Progenitor cell of endocrine pancreas (in vitro differentiated cells): ENCODE measurements around the gene SMAD3. TPM values are rescaled to one million over a fixed set of nuclear protein-coding genes. Genes with fewer than 3 reads are reported as not detected.

Source experiments
- DNase-seq: peaks from one replicate; pipeline ENCODE4 v3.0.0; 2021; ENCODE audit warnings: low spot score; ENCODE audit not compliant: unreplicated experiment
- H3K27ac Mint-ChIP-seq: 2 replicates; pipeline ENCODE4 v1.8.0; 2021; ENCODE audit warnings: mild to moderate bottlenecking, moderate library complexity, mixed read lengths
- H3K27me3 Mint-ChIP-seq: 2 replicates; pipeline ENCODE4 v1.8.0; 2021; ENCODE audit warnings: mixed read lengths
- H3K36me3 Mint-ChIP-seq: 2 replicates; pipeline ENCODE4 v1.8.0; 2022; ENCODE audit warnings: mixed read lengths; ENCODE audit not compliant: insufficient read depth
- H3K4me1 Mint-ChIP-seq: 2 replicates; pipeline ENCODE4 v1.8.0; 2021; ENCODE audit warnings: low read depth, mixed read lengths
- H3K4me3 Mint-ChIP-seq: 2 replicates; pipeline ENCODE4 v1.8.0; 2021; ENCODE audit warnings: low read depth, mild to moderate bottlenecking, moderate library complexity, mixed read lengths
- H3K9me3 Mint-ChIP-seq: 2 replicates; pipeline ENCODE4 v1.8.0; 2021; ENCODE audit warnings: low read depth, mixed read lengths
- CTCF ChIP-seq: fragments of 200-600 bp; sonication (generic); IDR thresholded peaks from one replicate; pipeline ENCODE4 v1.5.0; 2021; ENCODE audit warnings: antibody characterized with exemption, mild to moderate bottlenecking; ENCODE audit not compliant: unreplicated experiment
- total RNA-seq: library from RNA; stranded (reverse); gene quantifications from 2 replicates; pipeline ENCODE4 v1.2.1, GENCODE V29; 2021

SMAD3 gene
- total RNA-seq, 1 donor from 2014 or later = 51.3 TPM

DNA sequence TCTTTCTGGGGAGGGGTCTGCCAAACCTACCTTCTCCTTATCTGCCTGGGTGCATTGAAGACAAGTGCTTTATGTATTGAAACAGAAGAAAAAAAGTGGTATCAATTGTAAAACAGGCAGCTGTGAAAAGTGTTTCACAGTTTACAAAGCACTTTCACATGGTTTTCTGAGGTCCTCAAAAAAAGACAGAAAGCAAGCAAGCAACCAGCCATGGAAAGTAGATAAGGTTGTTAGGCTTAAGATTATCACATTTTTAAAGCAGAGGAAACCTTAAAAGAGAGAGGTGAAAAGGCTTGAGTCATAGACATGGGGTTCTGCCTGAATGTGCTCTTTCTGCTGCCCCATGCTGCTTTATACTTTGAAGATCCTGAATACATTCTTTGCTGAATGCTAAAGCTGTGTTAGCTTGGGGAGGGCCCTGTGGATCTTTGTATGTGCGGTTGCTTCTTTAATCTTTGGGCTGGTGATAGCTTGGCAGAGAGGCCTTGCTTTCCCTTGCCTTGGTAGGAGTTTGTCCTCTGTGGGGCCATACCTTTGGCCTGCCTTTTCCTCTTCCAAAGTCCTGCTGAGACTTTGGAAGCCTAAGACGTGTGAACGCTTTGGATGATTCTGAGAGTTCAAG is 2.6 kb downstream of the SMAD3 start:
- Mint-ChIP-seq H3K27ac (peak overlapping the region; percentile 93), H3K36me3 (peaks cover 4% of the 10 kb centered on the region), H3K4me1 (peaks cover 55% of the 10 kb centered on the region), H3K9me3 (no peaks in the 10 kb centered on the region), H3K27me3 (no peaks in the 10 kb centered on the region), H3K4me3 (peak overlapping the region; percentile 96)
- no peak for DNase-seq
- no peak for TF ChIP-seq CTCF

DNA sequence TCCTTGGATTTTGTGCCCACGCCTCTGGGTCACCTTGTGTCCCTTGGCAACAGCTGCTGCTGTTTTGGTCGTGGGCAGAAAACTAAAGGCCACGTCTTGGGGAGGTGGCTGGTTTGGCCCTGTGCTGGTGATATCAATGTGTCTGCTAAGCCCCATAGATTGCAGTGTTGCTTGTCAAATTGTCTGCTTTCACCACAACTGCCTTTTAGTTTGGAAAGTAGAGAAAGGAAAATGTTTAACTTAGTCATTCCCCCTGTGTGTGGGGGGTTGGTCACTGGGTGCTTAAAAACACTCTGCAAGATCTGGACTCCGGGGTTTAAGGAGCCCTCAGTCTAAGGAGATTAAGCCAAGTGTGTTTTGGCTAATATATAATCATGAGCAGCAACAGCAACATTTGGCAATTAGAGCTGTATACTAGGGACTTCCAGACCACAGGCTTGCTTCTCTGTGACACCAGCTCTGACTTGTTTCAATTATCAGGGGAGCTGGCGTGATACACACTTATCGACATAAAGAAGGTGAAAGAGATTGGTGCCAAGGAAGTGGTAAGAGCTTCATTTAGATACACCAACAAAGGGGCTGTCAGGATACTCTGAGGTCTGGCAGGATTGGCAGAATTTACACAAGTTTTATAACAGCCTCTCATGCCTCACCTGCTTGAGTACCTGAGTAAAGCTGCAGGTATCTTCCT is 3.5 kb downstream of the SMAD3 start:
- H3K36me3 Mint-ChIP-seq = peaks cover 4% of the 10 kb centered on the region
- peaks cover 48% of the 10 kb centered on the region for H3K4me1 Mint-ChIP-seq
- no peak for DNase-seq
- no peaks in the 10 kb centered on the region for H3K9me3 Mint-ChIP-seq
- no peaks in the 10 kb centered on the region for H3K27me3 Mint-ChIP-seq
- H3K4me3 Mint-ChIP-seq = peak overlapping the region; percentile 96
- TF ChIP-seq CTCF = no peak
- peak overlapping the region; percentile 93 for H3K27ac Mint-ChIP-seq

- Mint-ChIP-seq H3K27me3 (no peaks in the 10 kb centered on the region), H3K36me3 (peaks cover 4% of the 10 kb centered on the region), H3K4me1 (peaks cover 43% of the 10 kb centered on the region), H3K27ac (peak overlapping the region; percentile 67), H3K4me3 (peak overlapping the region; percentile 5), H3K9me3 (no peaks in the 10 kb centered on the region)
- DNase-seq = no peak
- no peak for TF ChIP-seq CTCF
Observed at GRCh38 chr15:67070150-67070549, 4.7 kb downstream of the SMAD3 start.

- H3K9me3 Mint-ChIP-seq = no peaks in the 10 kb centered on the region
- H3K36me3 Mint-ChIP-seq = peaks cover 6% of the 10 kb centered on the region
- no peak for DNase-seq
- no peak for TF ChIP-seq CTCF
- peaks cover 46% of the 10 kb centered on the region for H3K4me1 Mint-ChIP-seq
- no peaks in the 10 kb centered on the region for H3K27me3 Mint-ChIP-seq
- H3K4me3 Mint-ChIP-seq = no peak overlapping the region
- no peak overlapping the region for H3K27ac Mint-ChIP-seq
Observed at GRCh38 chr15:67070892-67071664, 5.7 kb downstream of the SMAD3 start.

DNA sequence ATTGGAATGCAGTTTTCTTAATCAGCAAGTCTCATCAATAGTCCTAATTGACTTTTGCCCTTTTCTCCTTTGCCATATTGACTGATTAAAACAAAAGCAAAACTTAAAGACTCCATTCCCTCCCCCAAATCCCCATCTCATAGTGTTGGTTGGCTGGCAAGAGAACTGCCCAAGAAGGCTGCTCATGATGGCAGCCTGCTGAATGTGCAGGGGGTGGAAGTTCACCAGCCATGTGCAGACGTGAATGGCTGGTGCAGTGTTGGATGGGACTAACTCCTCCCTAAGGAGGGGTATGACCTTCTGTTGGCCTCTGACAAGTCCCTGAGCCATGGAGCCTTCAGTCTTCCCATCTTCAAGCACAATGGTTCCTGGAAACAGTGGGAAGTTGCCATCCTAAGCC is 7.0 kb downstream of the SMAD3 start:
- H3K27ac Mint-ChIP-seq = no peak overlapping the region
- peaks cover 44% of the 10 kb centered on the region for H3K4me1 Mint-ChIP-seq
- no peaks in the 10 kb centered on the region for H3K27me3 Mint-ChIP-seq
- no peak for DNase-seq
- TF ChIP-seq CTCF = no peak
- H3K9me3 Mint-ChIP-seq = no peaks in the 10 kb centered on the region
- no peak overlapping the region for H3K4me3 Mint-ChIP-seq
- peaks cover 6% of the 10 kb centered on the region for H3K36me3 Mint-ChIP-seq
